ENCODE measurements around the gene CDAN1.

DNA sequence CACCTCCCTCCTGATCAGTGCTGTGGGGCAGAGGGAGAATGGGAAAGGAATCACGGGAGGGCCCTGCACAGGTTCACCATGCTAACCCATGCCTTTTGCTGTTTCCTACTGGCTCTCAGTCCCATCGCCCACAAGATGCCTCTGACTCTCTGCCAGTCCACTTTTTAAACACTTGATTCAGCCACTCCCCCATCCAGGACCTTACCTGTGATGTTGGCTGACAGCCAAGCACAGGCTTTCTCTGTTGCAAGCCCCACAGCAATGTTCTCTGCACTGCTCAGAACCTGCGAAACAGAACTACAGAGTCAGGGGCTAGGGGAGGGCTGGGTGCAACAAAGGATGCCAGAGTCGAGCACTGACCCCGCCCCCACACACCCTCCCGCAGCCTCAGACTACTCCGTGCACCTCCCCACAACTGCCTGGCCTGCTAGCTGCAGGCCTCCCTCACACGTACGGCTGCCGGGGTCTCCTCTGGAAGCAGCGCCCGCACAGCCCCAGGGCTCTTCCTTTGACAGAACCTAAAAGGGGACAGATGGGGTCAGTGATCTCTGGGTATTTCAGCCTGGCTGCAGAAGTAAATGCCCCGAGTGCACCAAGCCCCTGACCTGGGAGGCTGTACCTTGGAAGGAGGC lies 9.1 kb downstream of the CDAN1 start:
- TF ChIP-seq NFE2L2 (IDR thresholded peaks at IDR 0.05; ENCODE audit: low read depth, low read length), result no peak
- no peak for TF ChIP-seq CTCF (conservative IDR thresholded peaks at IDR 0.05; ENCODE audit: low read depth, low read length)

Measured in IMR-90 (cell line).